Measurements from ENCODE around the gene OR5A2.
"Not testable (repeated sequence)": the region's sequence is repeated elsewhere in the genome, so short reads cannot be mapped to it uniquely, and the experiment has no call there.

Gene OR5A2

DNA sequence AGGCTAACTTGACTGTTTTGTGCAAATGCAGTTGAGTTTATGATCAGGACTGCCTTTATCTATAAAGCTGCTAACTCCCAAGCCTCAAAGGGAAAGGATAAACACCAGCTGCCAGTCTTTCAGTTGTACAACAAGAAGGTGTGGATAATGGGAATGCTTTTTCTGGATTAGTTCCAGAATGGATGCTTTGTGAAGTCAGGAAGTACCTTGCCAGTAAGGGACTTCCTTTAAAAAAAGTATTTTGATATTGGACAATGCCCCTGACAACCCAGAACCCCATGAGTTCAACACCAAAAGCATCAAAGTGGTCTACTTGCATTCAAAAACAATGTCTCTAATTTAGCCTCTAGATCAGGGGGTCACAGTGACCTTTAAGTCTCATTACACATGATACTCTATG is 32.0 kb downstream of the OR5A2 start:
- FAIRE-seq (no peak), DNase-seq (ENCODE audit: low spot score) (no peak)

GRCh38 chr11:59380263-59381059 is 45.8 kb downstream of the OR5A2 start:
- FAIRE-seq = no peak
- no peak for DNase-seq (ENCODE audit: low spot score)

GRCh38 chr11:59372324-59372723 is 53.9 kb downstream of the OR5A2 start:
- not testable (repeated sequence) for DNase-seq (ENCODE audit: low spot score); FAIRE-seq

GRCh38 chr11:59368238-59369022 is 57.8 kb downstream of the OR5A2 start:
- FAIRE-seq (no peak), DNase-seq (ENCODE audit: low spot score) (no peak)
